HG02623 (cell line): Measurements from ENCODE around the gene ARHGEF28.

Source experiments
- ATAC-seq: cut with Tn5 transposase; IDR thresholded peaks from one replicate; pipeline ENCODE4 v1.9.1; 2021; ENCODE audit warnings: moderate library complexity; ENCODE audit not compliant: unreplicated experiment

ARHGEF28 gene

GRCh38 chr5:73766902-73767301, 140.9 kb downstream of the ARHGEF28 start:
- no peak for ATAC-seq

- no peak for ATAC-seq
These were observed 144.4 kb downstream of the ARHGEF28 start for GRCh38 chr5:73770172-73771025.

DNA sequence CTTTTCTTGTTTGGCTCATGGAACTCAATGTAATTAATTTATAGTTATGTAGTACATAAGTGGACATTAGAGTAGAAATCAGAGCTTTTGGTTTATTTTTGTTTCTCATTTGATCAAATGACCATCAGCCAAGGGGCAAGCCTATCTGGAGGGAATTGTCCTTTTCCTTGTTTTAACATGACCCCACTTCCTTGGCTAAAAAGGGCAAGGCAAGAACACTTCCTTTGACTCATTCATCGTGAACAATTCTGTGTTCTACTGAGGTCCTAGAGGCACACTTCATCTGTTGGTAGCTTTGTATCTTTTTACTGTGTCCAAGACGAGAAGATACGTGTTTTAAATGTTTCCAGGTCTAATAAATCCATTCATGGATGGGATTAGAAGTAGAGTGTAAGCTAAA, 148.9 kb downstream of the ARHGEF28 start:
- ATAC-seq, result no peak

GRCh38 chr5:73776405-73776804, 150.4 kb downstream of the ARHGEF28 start:
- ATAC-seq, result no peak

- no peak for ATAC-seq
These were observed 151.2 kb downstream of the ARHGEF28 start for GRCh38 chr5:73777192-73777591.

- no peak for ATAC-seq
These were observed 154.5 kb downstream of the ARHGEF28 start for GRCh38 chr5:73780302-73781080.

GRCh38 chr5:73781107-73781768, 155.2 kb downstream of the ARHGEF28 start:
- ATAC-seq, result no peak

GRCh38 chr5:73783828-73784227, 157.8 kb downstream of the ARHGEF28 start:
- no peak for ATAC-seq

- no peak for ATAC-seq
These were observed 160.2 kb downstream of the ARHGEF28 start for GRCh38 chr5:73786043-73786831.

DNA sequence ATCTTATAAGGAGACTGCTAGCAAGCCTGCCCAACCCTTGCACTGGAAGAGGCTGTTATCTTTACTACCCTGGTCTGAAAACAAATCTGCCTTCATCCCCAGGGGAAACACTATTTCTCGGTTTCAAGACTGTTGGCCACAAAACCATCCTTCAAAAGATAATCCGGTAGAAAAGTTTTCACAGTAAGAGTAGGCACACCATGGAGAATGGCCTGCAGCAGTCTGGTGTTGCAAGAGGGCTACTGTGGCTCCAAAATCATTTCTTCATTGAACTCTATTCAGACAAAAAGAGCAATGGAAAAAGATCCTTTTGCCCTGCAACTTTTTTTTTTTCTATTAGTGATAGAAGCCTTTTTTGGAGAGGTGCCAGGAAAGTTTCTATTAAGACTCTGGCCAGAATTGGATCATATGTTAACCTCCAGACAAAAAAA, 163.9 kb downstream of the ARHGEF28 start:
- no peak for ATAC-seq

- ATAC-seq, result no peak
These were observed 165.4 kb downstream of the ARHGEF28 start for GRCh38 chr5:73791389-73791788.

DNA sequence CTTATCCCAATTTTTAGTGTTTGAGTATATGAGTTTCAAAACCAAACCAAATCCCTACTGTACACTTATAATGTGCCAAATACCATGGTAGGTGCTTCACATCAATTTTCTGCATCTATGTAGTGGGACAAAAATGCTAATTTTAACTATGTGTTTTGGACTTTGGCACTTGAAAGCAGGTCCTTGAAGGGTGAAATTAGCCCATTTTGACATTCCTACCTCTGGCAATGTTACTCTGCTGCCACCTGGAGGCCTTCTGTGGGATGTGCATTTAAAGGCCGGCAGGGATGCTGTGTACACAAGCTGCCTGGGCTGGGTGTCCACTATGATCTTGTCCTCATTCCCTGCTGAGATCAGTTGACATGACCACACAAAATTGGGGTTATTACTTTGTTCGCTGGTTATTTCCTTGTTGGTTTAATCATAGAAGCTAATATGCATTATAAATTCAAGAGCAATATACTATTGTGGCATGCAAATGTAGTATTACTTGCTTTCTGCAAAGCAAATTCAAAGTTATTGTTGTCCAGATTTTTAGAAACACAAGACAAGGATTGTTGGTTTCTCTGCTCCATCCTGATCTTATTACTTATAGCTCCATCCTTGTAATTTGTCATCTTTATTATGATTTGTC, 166.8 kb downstream of the ARHGEF28 start:
- peak; percentile 69 for ATAC-seq

- ATAC-seq, result no peak
These were observed 167.9 kb downstream of the ARHGEF28 start for GRCh38 chr5:73793911-73794310.

GRCh38 chr5:73796164-73797131, 170.5 kb downstream of the ARHGEF28 start:
- ATAC-seq, result no peak

DNA sequence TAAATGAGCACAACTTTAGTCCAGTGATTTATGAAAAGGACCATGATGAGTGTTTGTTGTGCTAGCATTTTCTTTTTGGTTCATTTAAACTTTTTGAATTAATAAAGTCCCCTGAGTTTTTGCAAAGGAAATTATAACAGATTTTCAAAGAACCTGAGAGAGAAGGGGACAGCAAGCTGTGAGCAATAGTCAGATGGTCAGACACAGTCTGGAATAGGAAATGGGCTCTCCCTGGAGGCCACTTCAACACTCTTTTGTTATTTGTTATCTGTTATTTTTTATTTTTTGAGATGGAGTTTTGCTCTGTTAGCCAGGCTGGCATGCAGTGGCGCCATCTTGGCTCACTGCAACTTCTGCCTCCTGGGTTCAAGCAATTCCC, 171.1 kb downstream of the ARHGEF28 start:
- no peak for ATAC-seq

DNA sequence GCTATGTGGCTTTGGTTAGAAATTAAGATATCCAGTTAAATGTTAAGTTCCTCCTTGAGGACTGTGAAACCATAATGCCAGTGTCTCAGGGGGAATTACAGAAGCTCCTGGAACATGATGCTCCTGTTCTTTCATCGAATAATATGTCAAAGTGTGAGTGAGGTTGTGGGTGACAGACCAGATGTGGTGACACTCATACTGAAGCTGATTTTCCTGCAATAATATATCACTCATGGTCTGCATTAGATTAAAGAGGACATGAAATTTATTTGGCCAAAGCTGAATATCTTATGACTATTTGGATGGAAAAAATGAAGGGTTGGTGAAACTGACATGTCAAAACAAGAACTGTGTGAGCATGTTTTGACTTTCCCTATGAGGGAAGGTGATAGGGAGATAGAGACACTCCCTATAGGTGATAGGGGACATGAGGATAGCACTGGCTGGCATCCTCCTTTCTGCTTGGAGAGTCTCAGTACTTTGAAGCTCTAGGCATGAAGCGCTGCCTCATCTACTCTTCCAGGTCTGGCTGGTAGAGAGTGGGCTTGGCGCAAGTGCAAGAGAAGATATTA, 173.5 kb downstream of the ARHGEF28 start:
- ATAC-seq, result no peak

- ATAC-seq, result no peak
These were observed 175.7 kb downstream of the ARHGEF28 start for GRCh38 chr5:73801686-73802085.

- ATAC-seq, result no peak
These were observed 179.5 kb downstream of the ARHGEF28 start for GRCh38 chr5:73805449-73805848.

GRCh38 chr5:73808911-73809310, 182.9 kb downstream of the ARHGEF28 start:
- no peak for ATAC-seq
